ENCODE data around the gene NAT8.

DNA sequence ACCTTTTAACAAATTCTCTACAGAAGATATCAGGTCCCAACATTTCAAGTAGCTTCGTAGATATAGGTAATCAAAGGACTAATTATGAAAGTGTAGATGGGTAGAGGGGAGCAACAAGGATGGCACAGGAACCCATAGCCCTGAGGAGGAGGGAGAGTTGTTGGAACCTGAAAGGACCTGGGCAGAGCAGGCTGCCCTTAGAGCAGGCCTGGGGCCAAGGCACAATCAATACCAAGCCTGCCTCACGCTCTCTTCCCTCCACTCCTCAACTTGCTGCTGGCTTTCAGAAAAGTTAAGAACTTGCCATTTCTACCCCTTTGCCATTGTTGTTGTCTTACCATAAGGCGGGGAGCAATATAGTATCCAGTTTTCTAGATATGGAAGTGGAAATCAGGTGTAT lies 10.1 kb upstream of the NAT8 start:
- TF ChIP-seq, protein P1, sequence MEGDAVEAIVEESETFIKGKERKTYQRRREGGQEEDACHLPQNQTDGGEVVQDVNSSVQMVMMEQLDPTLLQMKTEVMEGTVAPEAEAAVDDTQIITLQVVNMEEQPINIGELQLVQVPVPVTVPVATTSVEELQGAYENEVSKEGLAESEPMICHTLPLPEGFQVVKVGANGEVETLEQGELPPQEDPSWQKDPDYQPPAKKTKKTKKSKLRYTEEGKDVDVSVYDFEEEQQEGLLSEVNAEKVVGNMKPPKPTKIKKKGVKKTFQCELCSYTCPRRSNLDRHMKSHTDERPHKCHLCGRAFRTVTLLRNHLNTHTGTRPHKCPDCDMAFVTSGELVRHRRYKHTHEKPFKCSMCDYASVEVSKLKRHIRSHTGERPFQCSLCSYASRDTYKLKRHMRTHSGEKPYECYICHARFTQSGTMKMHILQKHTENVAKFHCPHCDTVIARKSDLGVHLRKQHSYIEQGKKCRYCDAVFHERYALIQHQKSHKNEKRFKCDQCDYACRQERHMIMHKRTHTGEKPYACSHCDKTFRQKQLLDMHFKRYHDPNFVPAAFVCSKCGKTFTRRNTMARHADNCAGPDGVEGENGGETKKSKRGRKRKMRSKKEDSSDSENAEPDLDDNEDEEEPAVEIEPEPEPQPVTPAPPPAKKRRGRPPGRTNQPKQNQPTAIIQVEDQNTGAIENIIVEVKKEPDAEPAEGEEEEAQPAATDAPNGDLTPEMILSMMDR (IDR thresholded peaks at IDR 0.05): no peak
- TF ChIP-seq POLR2A (IDR thresholded peaks at IDR 0.05): no peak

All from right lobe of liver (tissue), 4 donors.